ENCODE measurements around the gene SMAD3.
A peak's percentile ranks its signal among the peaks of the same experiment; 100 is the strongest.

The SMAD3 gene

GRCh38 chr15:67167091-67167490 is 101.7 kb downstream of the SMAD3 start:
- DNase-seq = no peak

- DNase-seq = no peak
Observed at GRCh38 chr15:67168694-67169093, 103.3 kb downstream of the SMAD3 start.

GRCh38 chr15:67170143-67170925 is 104.9 kb downstream of the SMAD3 start:
- DNase-seq = no peak

DNA sequence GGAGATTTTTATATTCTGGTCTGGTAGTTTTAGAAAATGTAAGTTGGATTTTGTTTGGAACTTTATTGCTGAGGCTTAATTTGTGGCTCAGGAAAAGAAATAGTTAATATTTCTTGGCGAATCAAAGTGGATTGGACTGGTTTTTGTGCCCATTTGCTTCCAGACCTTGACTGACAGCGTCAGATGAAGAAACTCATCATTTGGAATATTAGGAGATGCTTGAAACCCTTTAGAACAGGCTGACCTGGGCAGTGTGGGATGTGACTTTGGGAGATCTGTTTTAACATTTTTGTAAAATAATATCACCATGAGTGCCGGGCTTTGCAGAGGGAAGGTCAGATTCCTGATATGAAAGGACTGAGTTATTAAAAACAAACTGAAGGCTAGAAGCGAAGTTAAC is 106.1 kb downstream of the SMAD3 start:
- no peak for DNase-seq

DNA sequence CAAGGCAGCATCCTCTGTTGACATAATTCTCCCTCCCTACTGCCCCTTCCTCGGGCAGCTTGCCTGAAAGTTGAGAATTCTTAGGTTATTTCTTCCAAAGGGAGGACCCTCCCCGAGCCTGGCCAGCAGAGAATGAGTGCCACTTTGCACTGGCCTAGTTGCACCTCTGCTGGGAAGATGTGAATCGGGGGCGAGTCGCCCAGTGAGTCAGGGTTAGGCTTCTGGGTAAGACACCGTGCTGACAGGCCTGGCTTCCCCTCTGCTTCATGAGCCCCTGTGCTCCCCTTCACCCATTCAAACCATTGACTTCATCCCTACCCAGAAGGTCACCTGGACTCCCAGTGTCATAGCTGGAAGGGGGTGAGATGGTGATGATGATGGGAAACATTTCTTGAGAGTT is 106.8 kb downstream of the SMAD3 start:
- DNase-seq = no peak

DNA sequence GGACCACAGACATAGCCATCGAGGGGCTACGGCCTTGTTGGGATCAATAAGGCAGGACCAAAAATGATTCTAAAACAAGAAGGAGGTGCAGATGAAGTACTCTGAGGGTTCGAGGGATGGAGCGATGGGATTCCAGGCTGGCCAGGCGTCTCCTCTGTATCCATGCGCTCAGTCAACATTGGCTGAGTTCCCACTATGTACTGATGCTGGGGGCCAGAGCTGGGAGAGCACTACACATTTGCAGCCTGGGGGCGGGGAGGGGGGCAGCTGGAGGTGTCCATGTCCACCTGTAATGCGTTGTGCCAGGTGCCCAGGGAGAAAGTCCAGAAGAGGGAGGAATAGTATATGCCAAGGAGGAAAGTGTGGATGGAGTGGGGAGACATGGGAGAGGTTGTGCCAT is 107.6 kb downstream of the SMAD3 start:
- no peak for DNase-seq

GRCh38 chr15:67173786-67174185 is 108.4 kb downstream of the SMAD3 start:
- DNase-seq = no peak

- no peak for DNase-seq
Observed at GRCh38 chr15:67174446-67174845, 109.0 kb downstream of the SMAD3 start.

GRCh38 chr15:67174864-67175573 is 109.6 kb downstream of the SMAD3 start:
- DNase-seq = peak; percentile 34

GRCh38 chr15:67175643-67176071 is 110.3 kb downstream of the SMAD3 start:
- peak; percentile 64 for DNase-seq

- no peak for DNase-seq
Observed at GRCh38 chr15:67176195-67176971, 111.0 kb downstream of the SMAD3 start.

DNA sequence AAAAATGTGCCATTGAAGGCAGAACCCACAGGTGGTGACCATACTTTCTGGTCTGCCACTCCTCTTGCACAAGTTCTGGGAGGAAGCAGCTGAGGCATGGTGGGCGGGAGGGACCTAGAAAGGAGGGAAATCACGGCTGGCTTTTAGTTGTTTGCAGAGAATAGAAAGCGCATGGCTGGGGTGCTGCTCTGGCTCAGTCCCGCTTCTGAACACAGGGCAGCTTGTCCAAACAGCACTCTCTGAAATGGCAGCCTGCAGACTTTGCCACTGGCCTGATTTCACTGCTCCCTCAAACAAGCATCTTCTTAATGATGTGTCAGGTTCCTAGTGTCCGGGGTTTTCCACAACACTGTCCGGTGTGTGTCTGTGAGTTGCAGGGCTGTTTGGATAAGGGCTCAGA is 112.3 kb downstream of the SMAD3 start:
- no peak for DNase-seq

GRCh38 chr15:67178569-67179210 is 113.3 kb downstream of the SMAD3 start:
- peak; percentile 96 for DNase-seq

- no peak for DNase-seq
Observed at GRCh38 chr15:67179411-67179995, 114.1 kb downstream of the SMAD3 start.

- DNase-seq = no peak
Observed at GRCh38 chr15:67180035-67180434, 114.6 kb downstream of the SMAD3 start.

DNA sequence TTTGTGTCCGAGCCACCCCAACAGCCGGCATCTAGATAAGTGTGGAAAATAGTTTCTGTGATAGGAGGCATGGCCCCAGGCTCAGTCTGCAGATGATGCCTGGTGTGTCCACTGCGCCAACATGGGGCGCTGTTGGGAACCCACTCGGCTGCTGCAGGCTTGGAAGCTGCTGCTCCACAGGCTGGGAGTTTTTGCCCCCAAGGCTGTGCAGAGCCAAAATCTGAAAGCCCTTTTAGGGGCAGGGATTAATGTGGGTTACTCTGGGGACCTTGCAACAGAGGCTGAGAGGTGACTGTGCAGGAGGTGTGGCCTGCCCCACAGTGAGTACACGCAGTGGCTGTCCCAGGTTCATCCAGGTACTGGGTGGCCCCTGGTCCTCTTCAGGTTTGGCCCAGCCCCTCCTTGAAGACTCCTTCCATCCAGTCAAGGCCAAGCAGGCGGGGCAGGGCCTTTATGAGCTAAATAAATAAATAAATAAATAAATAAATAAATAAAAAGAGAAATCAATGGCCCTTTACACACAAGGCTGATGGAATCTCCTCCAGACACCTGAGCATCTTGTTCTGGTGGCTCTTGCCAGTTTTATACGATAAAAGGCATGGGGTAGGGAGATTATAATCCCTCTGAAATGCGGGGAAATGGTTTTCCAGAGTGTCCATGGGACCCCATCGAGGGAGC is 115.3 kb downstream of the SMAD3 start:
- no peak for DNase-seq

- no peak for DNase-seq
Observed at GRCh38 chr15:67181221-67181639, 115.8 kb downstream of the SMAD3 start.

DNA sequence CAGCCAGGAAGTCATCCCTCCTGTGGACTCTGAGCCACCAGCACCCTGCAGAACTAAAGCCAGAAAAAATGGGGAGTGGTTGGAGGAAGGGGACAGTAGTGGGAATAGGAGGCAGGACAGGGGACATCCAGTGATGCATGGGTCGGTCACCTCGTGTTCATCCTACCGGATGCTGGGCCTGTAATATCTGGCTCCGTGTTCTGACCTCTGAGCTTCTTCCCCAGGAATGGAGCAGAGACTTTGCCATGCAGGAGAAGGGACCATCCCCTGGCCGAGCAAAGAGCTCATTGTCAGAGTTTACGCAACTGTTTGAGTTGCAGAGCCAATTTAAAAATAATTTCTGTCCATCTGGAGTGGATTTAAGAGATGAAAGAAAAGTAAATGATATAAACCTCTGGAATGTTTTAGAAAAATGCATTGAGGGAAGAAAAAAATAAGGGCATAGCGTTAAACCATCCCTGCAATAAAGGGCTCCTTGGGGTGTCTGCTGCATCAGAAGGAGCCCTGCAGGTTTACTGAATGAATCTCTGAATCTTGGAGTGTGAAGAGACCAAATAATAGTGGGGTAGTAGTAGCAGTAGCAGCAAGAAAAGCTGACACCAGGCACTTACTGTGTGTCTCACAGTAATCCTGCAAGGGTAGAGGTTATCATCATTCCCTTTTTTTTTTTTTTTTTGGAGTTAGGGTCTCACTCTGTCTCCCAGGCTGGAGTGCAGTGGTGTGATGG is 118.2 kb downstream of the SMAD3 start:
- DNase-seq = peak; percentile 90

DNA sequence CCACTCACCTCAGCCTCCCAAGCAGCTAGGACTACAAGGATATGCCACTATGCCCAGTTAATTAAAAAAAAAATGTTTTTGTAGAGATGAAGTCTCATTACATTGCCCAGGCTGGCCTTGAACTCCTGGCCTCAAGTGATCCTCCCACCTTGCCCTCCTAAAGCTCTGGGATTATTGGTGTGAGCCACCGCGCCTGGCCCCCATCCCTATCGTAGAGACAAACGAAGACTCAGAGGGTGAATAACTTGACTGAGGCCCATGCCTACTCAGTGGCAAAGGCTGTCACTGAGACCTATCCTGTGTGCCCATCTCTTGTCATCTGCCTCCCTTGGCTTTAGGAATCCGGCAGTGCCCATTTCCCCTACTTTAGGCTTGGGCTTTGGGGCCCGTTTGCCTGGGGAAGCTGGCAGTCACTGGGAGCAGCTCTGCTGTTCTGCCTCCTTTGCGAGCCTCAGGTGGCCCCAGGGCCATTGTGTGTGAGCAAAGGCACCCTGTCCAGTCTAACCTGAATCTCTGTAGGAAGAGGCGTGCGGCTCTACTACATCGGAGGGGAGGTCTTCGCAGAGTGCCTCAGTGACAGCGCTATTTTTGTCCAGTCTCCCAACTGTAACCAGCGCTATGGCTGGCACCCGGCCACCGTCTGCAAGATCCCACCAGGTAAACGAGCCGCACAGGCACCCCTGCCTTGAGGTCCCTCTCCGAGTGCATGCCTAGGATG is 119.0 kb downstream of the SMAD3 start:
- no peak for DNase-seq

- no peak for DNase-seq
Observed at GRCh38 chr15:67185051-67185450, 119.6 kb downstream of the SMAD3 start.

Data from fibroblast of skin of right quadriceps (primary cell).